Activated naive CD4-positive, alpha-beta T cell treated with anti-CD3 and anti-CD28 coated beads, Interleukin-2, amount 50 U/mL, for 72 hours (primary cell): ENCODE measurements around the gene MAB21L4. TPM values are rescaled to one million over a fixed set of nuclear protein-coding genes. Genes with fewer than 3 reads are reported as not detected.

ENCODE experiments used
- ATAC-seq, 2 donors: fragments of 150-1000 bp; cut with Tn5 transposase; 2 replicates each; pipeline ENCODE4 v1.10.0; 2021; ENCODE audit warnings: mild to moderate bottlenecking in 2 of 2, moderate library complexity in 2 of 2
- DNase-seq, 2 donors: peaks; one replicate each; pipeline ENCODE4 v3.0.0; 2021 to 2022; ENCODE audit warnings: low spot score in 2 of 2
- H3K27ac Mint-ChIP-seq, 2 donors: one replicate each; pipeline ENCODE4 v1.8.0; 2022; ENCODE audit warnings: mild to moderate bottlenecking in 2 of 2, mixed read lengths in 2 of 2
- H3K36me3 Mint-ChIP-seq, 2 donors: one replicate each; pipeline ENCODE4 v1.8.0; 2022; ENCODE audit warnings: mixed read lengths in 2 of 2
- H3K9me3 Mint-ChIP-seq, 2 donors: one replicate each; pipeline ENCODE4 v1.8.0; 2022; ENCODE audit warnings: mixed read lengths in 2 of 2
- total RNA-seq, 2 donors: library from RNA; stranded (reverse); gene quantifications; one replicate each; pipeline ENCODE4 v1.2.3, GENCODE V29; 2022

The MAB21L4 gene
- total RNA-seq, 2 donors from 2014 or later, result not detected

GRCh38 chr2:240877460-240878340 is 18.3 kb downstream of the MAB21L4 start:
- Mint-ChIP-seq H3K27ac (no peak overlapping the region), H3K9me3 (no peaks in the 10 kb centered on the region), H3K36me3 (no peaks in the 10 kb centered on the region)
- DNase-seq, result no peak
- ATAC-seq, result no peak

GRCh38 chr2:240876475-240877251 is 19.3 kb downstream of the MAB21L4 start:
- ATAC-seq (no peak), DNase-seq (no peak)
- no peak overlapping the region for H3K27ac Mint-ChIP-seq
- no peaks in the 10 kb centered on the region for H3K9me3 Mint-ChIP-seq
- no peaks in the 10 kb centered on the region for H3K36me3 Mint-ChIP-seq

- Mint-ChIP-seq H3K27ac (no peak overlapping the region), H3K36me3 (no peaks in the 10 kb centered on the region), H3K9me3 (no peaks in the 10 kb centered on the region)
- no peak for ATAC-seq
- DNase-seq, result no peak
Observed at GRCh38 chr2:240876035-240876474, 19.9 kb downstream of the MAB21L4 start.

- no peaks in the 10 kb centered on the region for H3K36me3 Mint-ChIP-seq
- no peak overlapping the region for H3K27ac Mint-ChIP-seq
- no peaks in the 10 kb centered on the region for H3K9me3 Mint-ChIP-seq
- DNase-seq (peak in 1 of 2 donors; percentile 53), ATAC-seq (no peak)
Observed at GRCh38 chr2:240875228-240876034, 20.5 kb downstream of the MAB21L4 start.

GRCh38 chr2:240874715-240875227 is 21.2 kb downstream of the MAB21L4 start:
- no peak overlapping the region for H3K27ac Mint-ChIP-seq
- no peaks in the 10 kb centered on the region for H3K36me3 Mint-ChIP-seq
- DNase-seq, result peak in 1 of 2 donors; percentile 34
- no peaks in the 10 kb centered on the region for H3K9me3 Mint-ChIP-seq
- no peak for ATAC-seq

GRCh38 chr2:240873805-240874714 is 21.9 kb downstream of the MAB21L4 start:
- H3K27ac Mint-ChIP-seq, result no peak overlapping the region
- peak in 1 of 2 donors; percentile 47 for DNase-seq
- ATAC-seq, result no peak
- no peaks in the 10 kb centered on the region for H3K36me3 Mint-ChIP-seq
- H3K9me3 Mint-ChIP-seq, result no peaks in the 10 kb centered on the region

- no peak for ATAC-seq
- DNase-seq, result no peak
- Mint-ChIP-seq H3K27ac (no peak overlapping the region), H3K9me3 (no peaks in the 10 kb centered on the region), H3K36me3 (no peaks in the 10 kb centered on the region)
Observed at GRCh38 chr2:240873098-240873788, 22.7 kb downstream of the MAB21L4 start.

- DNase-seq (no peak), ATAC-seq (no peak)
- Mint-ChIP-seq H3K36me3 (no peaks in the 10 kb centered on the region), H3K9me3 (no peaks in the 10 kb centered on the region), H3K27ac (no peak overlapping the region)
Observed at GRCh38 chr2:240872317-240873097, 23.4 kb downstream of the MAB21L4 start.

GRCh38 chr2:240871071-240871958 is 24.6 kb downstream of the MAB21L4 start:
- no peak overlapping the region for H3K27ac Mint-ChIP-seq
- no peaks in the 10 kb centered on the region for H3K36me3 Mint-ChIP-seq
- no peaks in the 10 kb centered on the region for H3K9me3 Mint-ChIP-seq
- DNase-seq, result no peak
- no peak for ATAC-seq

GRCh38 chr2:240869956-240870875 is 25.7 kb downstream of the MAB21L4 start:
- ATAC-seq (no peak), DNase-seq (no peak)
- Mint-ChIP-seq H3K36me3 (no peaks in the 10 kb centered on the region), H3K27ac (no peak overlapping the region), H3K9me3 (no peaks in the 10 kb centered on the region)

- ATAC-seq (no peak), DNase-seq (no peak)
- Mint-ChIP-seq H3K27ac (no peak overlapping the region), H3K36me3 (no peaks in the 10 kb centered on the region), H3K9me3 (no peaks in the 10 kb centered on the region)
Observed at GRCh38 chr2:240869109-240869955, 26.6 kb downstream of the MAB21L4 start.
